GM12878 (cell line): ENCODE measurements around the gene TBC1D10A. TPM values are rescaled to one million over a fixed set of nuclear protein-coding genes. Genes with fewer than 3 reads are reported as not detected.
A peak's percentile ranks its signal among the peaks of the same experiment; 100 is the strongest.

Experiments used
- ATAC-seq: fragments of 200-7000 bp; cut with Tn5 transposase; 3 replicates; pipeline ENCODE4 v1.9.1; 2020; ENCODE audit warnings: mild to moderate bottlenecking, moderate library complexity
- BruUV-seq: library from RNA; stranded (reverse); fragments of 400-500 nt; replicated peaks from 2 replicates; lab custom pipeline; 2021; lab: Mats Ljungman, UMichigan
- CTCF ChIA-PET: fragments of 300-600 bp; sonication (Branson Sonifier 250); formaldehyde crosslinking; extraction: SDS; loops from one replicate; lab custom pipeline; 2021; ENCODE audit warnings: inconsistent platforms; lab: Yijun Ruan, JAX
- POLR2A ChIA-PET: fragments of 350-600 bp; formaldehyde crosslinking; extraction: SDS; loops from one replicate; lab custom pipeline; 2021; ENCODE audit warnings: inconsistent platforms; lab: Charles Lee
- RAD21 ChIA-PET: fragments of 300-600 bp; sonication (Branson Sonifier 250); formaldehyde crosslinking; loops from one replicate; lab custom pipeline; 2023; ENCODE audit warnings: antibody characterized with exemption; ENCODE audit not compliant: unreplicated experiment; lab: Charles Lee
- SMC1A ChIA-PET: fragments of 300-600 bp; sonication (Branson Sonifier 250); formaldehyde crosslinking; loops from one replicate; lab custom pipeline; 2023; ENCODE audit not compliant: unreplicated experiment, uncharacterized antibody; lab: Charles Lee
- DNase-seq: peaks from one replicate; pipeline ENCODE4 v3.0.0-alpha.2; 2011; ENCODE audit warnings: low read depth, low spot score
- FAIRE-seq: peaks from 3 replicates; lab custom pipeline; 2011; peaks lifted over from hg19 to GRCh38; lab: Jason Lieb, UNC
- H2AFZ ChIP-seq: 2 replicates; pipeline ENCODE4 v1.6.0; 2011; ENCODE audit warnings: low read depth, low read length, control low read depth; ENCODE audit not compliant: control insufficient read depth
- H3K27ac ChIP-seq: 2 replicates; pipeline ENCODE4 v1.5.1; 2011; ENCODE audit warnings: control low read depth; ENCODE audit not compliant: control insufficient read depth, insufficient read depth
- H3K27me3 ChIP-seq, 2 experiments: replicated peaks in 1 of 2; 2 replicates each; pipeline versions ENCODE4 v1.6.0 to v1.6.1; 2011; ENCODE audit warnings: low read length in 1 of 2; ENCODE audit not compliant: control insufficient read depth in 2 of 2, insufficient read depth in 2 of 2
- H3K36me3 ChIP-seq, 2 experiments: 2 replicates each; pipeline ENCODE4 v1.5.1; 2011; ENCODE audit warnings: low read length in 1 of 2; ENCODE audit not compliant: control insufficient read depth in 2 of 2, insufficient read depth in 2 of 2
- H3K4me1 ChIP-seq: 2 replicates; pipeline ENCODE4 v1.6.1; 2011; ENCODE audit warnings: mild to moderate bottlenecking, low read length, moderate library complexity, mixed read lengths; ENCODE audit not compliant: control insufficient read depth, insufficient read depth
- H3K4me2 ChIP-seq: 2 replicates; pipeline ENCODE4 v1.6.0; 2011; ENCODE audit warnings: control low read depth; ENCODE audit not compliant: control insufficient read depth, insufficient read depth
- H3K4me3 ChIP-seq: fragments of 200-600 bp; sonication (generic); 2 replicates; pipeline ENCODE4 v1.5.1; 2016
- H3K79me2 ChIP-seq: 2 replicates; pipeline ENCODE4 v1.6.0; 2011; ENCODE audit warnings: low read length; ENCODE audit not compliant: control insufficient read depth, insufficient read depth
- H3K9ac ChIP-seq: 2 replicates; pipeline ENCODE4 v1.8.0; 2011; ENCODE audit warnings: low read length, control low read depth, mixed read lengths; ENCODE audit not compliant: control insufficient read depth, insufficient read depth
- H3K9me3 ChIP-seq: replicated peaks from 3 replicates; pipeline ENCODE4 v1.5.1; 2011; ENCODE audit warnings: mild to moderate bottlenecking, low read length; ENCODE audit not compliant: control insufficient read depth, insufficient read depth
- H4K20me1 ChIP-seq: 2 replicates; pipeline ENCODE4 v1.6.0; 2011; ENCODE audit not compliant: control insufficient read depth, insufficient read depth
- ATF7 ChIP-seq: fragments of 450-650 bp; IDR thresholded peaks from 2 replicates; pipeline ENCODE4 v1.6.1; 2016; ENCODE audit warnings: low read depth, mild to moderate bottlenecking
- BCL11A ChIP-seq: IDR thresholded peaks from 2 replicates; pipeline ENCODE4 v1.6.1; 2011; ENCODE audit warnings: low read depth, low read length
- MYC ChIP-seq: IDR thresholded peaks from 2 replicates; pipeline ENCODE4 v1.6.1; 2011; ENCODE audit warnings: mild to moderate bottlenecking, low read length, moderate library complexity, inconsistent platforms; ENCODE audit not compliant: insufficient read depth, insufficient replicate concordance, insufficient read length, severe bottlenecking
- PKNOX1 ChIP-seq: fragments of 450-650 bp; IDR thresholded peaks from 2 replicates; pipeline ENCODE4 v1.6.1; 2016; ENCODE audit warnings: mild to moderate bottlenecking
- SUPT20H ChIP-seq: IDR thresholded peaks from 2 replicates; pipeline ENCODE4 v1.6.1; 2011; ENCODE audit warnings: low read depth, mild to moderate bottlenecking, low read length, moderate library complexity, borderline replicate concordance; ENCODE audit not compliant: control insufficient read depth
- TCF3 ChIP-seq: IDR thresholded peaks from 2 replicates; pipeline ENCODE4 v1.6.1; 2012; ENCODE audit warnings: low read depth, mild to moderate bottlenecking, low read length, borderline replicate concordance; ENCODE audit not compliant: insufficient read depth
- WGBS: methylation state at CpG from one replicate; pipeline ENCODE4 v1.1.6; 2016; ENCODE audit warnings: low lambda C conversion rate; ENCODE audit not compliant: insufficient replicate concordance, insufficient coverage; ENCODE audit errors: missing lambda C conversion rate; 5-methylcytosine and 5-hydroxymethylcytosine counted together
- in situ Hi-C: fragments of 300-500 bp; cut with MboI; formaldehyde crosslinking; loops from 9 replicates; pipeline ENCODE4 v1.14.3; 2018; ENCODE audit warnings: mixed read lengths
- intact Hi-C: fragments of 100-400 bp; cut with micrococcal nuclease; formaldehyde crosslinking; loops from one replicate; pipeline ENCODE4 v1.14.2; 2022; ENCODE audit not compliant: unreplicated experiment
- polyA plus RNA-seq, 11 experiments: library from polyadenylated mRNA; depleted of rRNA in 4 of 11; unstranded in 6 of 11; stranded (reverse) in 5 of 11; fragments of >200 nt; fragmentation: Nextera tagmentation in 4 of 11; fragmentation: Illumina TruSeq in 1 of 11; extraction: Ambion mirVana in 4 of 11; extraction: Trizol in 1 of 11; gene quantifications; 1 replicate in 1 of 11; 2 replicates in 10 of 11; pipeline versions ENCODE4 v1.2.1 to v1.2.3, GENCODE V29; 2011 to 2016; ENCODE audit warnings: inconsistent platforms in 2 of 11, missing spikeins in 2 of 11, low read depth in 1 of 11
- total RNA-seq, 4 experiments: library from RNA; depleted of rRNA in 3 of 4; stranded (reverse); fragments of >200 nt in 3 of 4; fragmentation: Illumina TruSeq in 1 of 4; extraction: Trizol in 1 of 4; gene quantifications; 2 replicates each; pipeline versions ENCODE4 v1.2.1 to v1.2.3, GENCODE V29; 2013 to 2021

TBC1D10A gene
- total and polyA plus RNA-seq, 10 of the 15 experiments (the other 5 are each of a cell fraction or from before 2014, with no cell fraction given), result 0.27 to 25.7 (median 15.3) TPM

- H3K36me3 ChIP-seq, result peaks cover 16 to 28% of the 10 kb centered on the region in 2 experiments
Measured at GRCh38 chr22:30351226-30351625, 24.5 kb upstream of the TBC1D10A start.

More at GRCh38 chr22:30351226-30351625, 24.5 kb upstream of the TBC1D10A start:
- no TSS peak for BruUV-seq
- no peak for TF ChIP-seq ATF7
- TF ChIP-seq MYC, result no peak
- no peak for TF ChIP-seq BCL11A
- no peak for TF ChIP-seq PKNOX1
- no peak for TF ChIP-seq TCF3
- TF ChIP-seq SUPT20H, result no peak
- H3K9ac ChIP-seq, result no peak overlapping the region
- FAIRE-seq, result no peak
- intact Hi-C loops (no loop called here), in situ Hi-C loops (no loop called here)
- no peaks in the 10 kb centered on the region for H3K27me3 ChIP-seq
- ChIA-PET CTCF (interaction anchor here (6.0 kb wide), 1 partner anchor 63 kb away, joined by 44 read pairs; the partner anchor contains the start of gene CASTOR1), SMC1A (interaction anchor here (1.7 kb wide), 1 partner anchor 63 kb away, joined by 7 read pairs; no protein-coding TSS in a partner anchor), RAD21 (interaction anchor here (0.9 kb wide), 1 partner anchor 41 kb away, joined by 4 read pairs; no protein-coding TSS in a partner anchor), POLR2A (interaction anchor here (0.6 to 5.7 kb wide), 4 partner anchors 23 to 959 kb away, joined by 3 to 27 read pairs (median 4); partner anchors contain the start of genes CASTOR1 and TBC1D10A)
- no peak for ATAC-seq
- peaks cover 77% of the 10 kb centered on the region for H3K79me2 ChIP-seq
- H3K4me1 ChIP-seq, result peaks cover 18% of the 10 kb centered on the region
- no peak for DNase-seq
- no peaks in the 10 kb centered on the region for H4K20me1 ChIP-seq
- no peaks in the 10 kb centered on the region for H3K9me3 ChIP-seq
- 47% methylated on average over 3 of the region's 3 CpGs for WGBS
- H3K27ac ChIP-seq, result no peak overlapping the region
- H3K4me3 ChIP-seq, result no peak overlapping the region
- H3K4me2 ChIP-seq, result peak overlapping the region; percentile 17; the same call in 1 of the 2 replicates
- H2AFZ ChIP-seq, result no peak overlapping the region
